Astrocyte of the cerebellum (primary cell): ENCODE measurements around the gene CACNB3.
A peak's percentile ranks its signal among the peaks of the same experiment; 100 is the strongest.

Source experiments
- DNase-seq: peaks from one replicate; pipeline ENCODE4 v3.0.0-alpha.2; 2011; ENCODE audit warnings: low read depth
- H3K4me3 ChIP-seq: 2 replicates; pipeline ENCODE4 v1.5.1; 2011; ENCODE audit warnings: mild to moderate bottlenecking, low read depth, low read length, moderate library complexity
- CTCF ChIP-seq: IDR thresholded peaks from 2 replicates; pipeline ENCODE4 v1.5.1; 2012; ENCODE audit warnings: low read length, low read depth, moderate library complexity, mild to moderate bottlenecking; ENCODE audit errors: missing control alignments
- in situ Hi-C: cut with HindIII; loops from 2 replicates; pipeline ENCODE4 v1.10.0; 2017; ENCODE audit warnings: low sequenced_read_pairs

Gene CACNB3

GRCh38 chr12:48788854-48789775 is 29.2 kb upstream of the CACNB3 start, which contains the start of gene ADCY6:
Gene ADCY6 (minus strand): TSS chr12:48789089. CDS start chr12:48783434, 5,655 bp downstream.
- DNase-seq: peak; percentile 31
- TF ChIP-seq CTCF: no peak
- H3K4me3 ChIP-seq: peak within 1 kb of the TSS; percentile 79
- in situ Hi-C loops: no loop called here

- no peak for DNase-seq
- in situ Hi-C loops: no loop called here
- no peak for TF ChIP-seq CTCF
- peak overlapping the region; percentile 79 for H3K4me3 ChIP-seq
Measured at GRCh38 chr12:48789858-48790326, 28.4 kb upstream of the CACNB3 start.

- TF ChIP-seq CTCF: no peak
- no peak overlapping the region for H3K4me3 ChIP-seq
- no peak for DNase-seq
- in situ Hi-C loops: no loop called here
Measured at GRCh38 chr12:48793696-48794095, 24.6 kb upstream of the CACNB3 start.

GRCh38 chr12:48794870-48795269 is 23.4 kb upstream of the CACNB3 start:
- no peak for TF ChIP-seq CTCF
- H3K4me3 ChIP-seq: no peak overlapping the region
- DNase-seq: no peak
- in situ Hi-C loops: loop anchor here (5.0 kb wide), 1 partner anchor 43 kb away; no protein-coding TSS in a partner anchor

- peak; percentile 57 for DNase-seq
- in situ Hi-C loops: loop anchor here (5.0 kb wide), 1 partner anchor 44 kb away; no protein-coding TSS in a partner anchor
- H3K4me3 ChIP-seq: no peak overlapping the region
- TF ChIP-seq CTCF: peak; percentile 95
Measured at GRCh38 chr12:48795550-48796455, 22.5 kb upstream of the CACNB3 start.

- in situ Hi-C loops: loop anchor here (5.0 kb wide), 1 partner anchor 45 kb away; no protein-coding TSS in a partner anchor
- DNase-seq: no peak
- no peak overlapping the region for H3K4me3 ChIP-seq
- TF ChIP-seq CTCF: no peak
Measured at GRCh38 chr12:48796976-48797375, 21.3 kb upstream of the CACNB3 start.
